Activated CD4-positive, alpha-beta memory T cell treated with anti-CD3 and anti-CD28 coated beads, Interleukin-2, amount 10 ng/mL, durations not matched to agents 7 days and 5 days (primary cell): Measurements from ENCODE around the gene SERPINE1. TPM values are rescaled to one million over a fixed set of nuclear protein-coding genes. Genes with fewer than 3 reads are reported as not detected.

Experiments
- CTCF ChIA-PET: fragments of 350-600 bp; sonication (Branson Sonifier 250); formaldehyde crosslinking; loops from one replicate; lab custom pipeline; 2021; ENCODE audit warnings: antibody characterized with exemption, inconsistent platforms; lab: Charles Lee
- POLR2A ChIA-PET: fragments of 350-600 bp; sonication (Branson Sonifier 250); formaldehyde crosslinking; loops from one replicate; lab custom pipeline; 2021; ENCODE audit warnings: antibody characterized with exemption; lab: Charles Lee
- DNase-seq: peaks from one replicate; pipeline ENCODE4 v3.0.0-alpha.2; 2020
- H3K27ac Mint-ChIP-seq: one replicate; pipeline ENCODE4 v1.8.0; 2021; ENCODE audit warnings: mild to moderate bottlenecking, mixed read lengths
- H3K27me3 Mint-ChIP-seq: one replicate; pipeline ENCODE4 v1.8.0; 2021; ENCODE audit warnings: mixed read lengths
- H3K36me3 Mint-ChIP-seq: one replicate; pipeline ENCODE4 v1.8.0; 2021; ENCODE audit warnings: low read depth, mixed read lengths
- H3K4me1 Mint-ChIP-seq: one replicate; pipeline ENCODE4 v1.8.0; 2021; ENCODE audit warnings: mixed read lengths
- H3K4me3 Mint-ChIP-seq: one replicate; pipeline ENCODE4 v1.8.0; 2021; ENCODE audit warnings: mild to moderate bottlenecking, mixed read lengths
- H3K9me3 Mint-ChIP-seq: one replicate; pipeline ENCODE4 v1.8.0; 2021; ENCODE audit warnings: mixed read lengths
- total RNA-seq, 2 experiments: library from RNA; stranded (reverse); gene quantifications; one replicate each; pipeline ENCODE4 v1.2.3, GENCODE V29; 2021

The SERPINE1 gene
- total RNA-seq, 2 experiments from 2014 or later = 0.23 to 0.28 TPM

DNA sequence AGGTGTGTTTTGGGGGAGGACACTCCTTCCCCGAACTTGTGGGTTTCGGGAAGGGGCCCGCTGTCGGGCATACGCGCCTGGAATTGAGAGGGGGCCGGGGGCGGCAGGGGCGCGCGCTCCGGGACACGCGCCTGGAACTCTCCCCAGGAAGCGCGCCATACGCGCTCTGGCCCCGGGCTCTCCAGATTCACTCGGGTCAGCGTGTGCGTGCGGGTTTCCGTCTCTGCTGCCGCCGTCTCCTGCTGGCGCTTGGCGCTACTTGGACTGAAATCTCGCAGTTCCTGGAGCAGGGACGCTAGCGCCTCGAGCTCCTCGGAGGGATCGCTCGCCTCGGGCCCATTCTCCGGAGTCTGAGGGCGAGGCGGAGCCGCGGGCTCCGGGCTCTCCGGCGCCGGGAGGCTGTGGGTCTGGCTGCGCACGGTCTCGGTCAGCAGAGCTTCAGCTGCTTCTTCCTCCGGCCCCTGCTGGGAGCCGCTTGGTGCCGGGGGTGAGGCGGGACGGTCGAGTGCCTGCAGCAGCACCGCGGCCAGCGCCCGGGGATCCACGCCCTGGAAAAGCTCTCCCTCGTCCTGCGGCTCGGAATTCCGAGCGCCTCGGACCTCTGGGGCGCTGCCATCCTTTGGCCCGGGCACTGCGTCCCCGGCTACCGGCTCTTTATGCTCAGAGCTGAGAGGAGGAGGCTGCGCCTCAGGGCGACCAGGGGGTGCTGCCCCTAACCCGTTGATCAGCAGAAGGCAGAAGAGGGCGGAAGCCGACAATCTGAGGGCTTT lies 37.4 kb downstream of the SERPINE1 start:
- POLR2A ChIA-PET = interaction anchor here (1.8 kb wide), 1 partner anchor 54 kb away, joined by 8 read pairs; the partner anchor contains the start of genes PLOD3 and ZNHIT1
- peaks cover 51% of the 10 kb centered on the region for H3K27me3 Mint-ChIP-seq
- H3K36me3 Mint-ChIP-seq = peaks cover 16% of the 10 kb centered on the region
- no peaks in the 10 kb centered on the region for H3K9me3 Mint-ChIP-seq
- CTCF ChIA-PET = interaction anchor here (0.5 to 2.5 kb wide), 2 partner anchors 20 to 22 kb away, joined by 3 to 15 read pairs; no protein-coding TSS in a partner anchor
- H3K4me1 Mint-ChIP-seq = peaks cover 38% of the 10 kb centered on the region
- DNase-seq = no peak
- H3K4me3 Mint-ChIP-seq = peak overlapping the region; percentile 30
- H3K27ac Mint-ChIP-seq = no peak overlapping the region

DNA sequence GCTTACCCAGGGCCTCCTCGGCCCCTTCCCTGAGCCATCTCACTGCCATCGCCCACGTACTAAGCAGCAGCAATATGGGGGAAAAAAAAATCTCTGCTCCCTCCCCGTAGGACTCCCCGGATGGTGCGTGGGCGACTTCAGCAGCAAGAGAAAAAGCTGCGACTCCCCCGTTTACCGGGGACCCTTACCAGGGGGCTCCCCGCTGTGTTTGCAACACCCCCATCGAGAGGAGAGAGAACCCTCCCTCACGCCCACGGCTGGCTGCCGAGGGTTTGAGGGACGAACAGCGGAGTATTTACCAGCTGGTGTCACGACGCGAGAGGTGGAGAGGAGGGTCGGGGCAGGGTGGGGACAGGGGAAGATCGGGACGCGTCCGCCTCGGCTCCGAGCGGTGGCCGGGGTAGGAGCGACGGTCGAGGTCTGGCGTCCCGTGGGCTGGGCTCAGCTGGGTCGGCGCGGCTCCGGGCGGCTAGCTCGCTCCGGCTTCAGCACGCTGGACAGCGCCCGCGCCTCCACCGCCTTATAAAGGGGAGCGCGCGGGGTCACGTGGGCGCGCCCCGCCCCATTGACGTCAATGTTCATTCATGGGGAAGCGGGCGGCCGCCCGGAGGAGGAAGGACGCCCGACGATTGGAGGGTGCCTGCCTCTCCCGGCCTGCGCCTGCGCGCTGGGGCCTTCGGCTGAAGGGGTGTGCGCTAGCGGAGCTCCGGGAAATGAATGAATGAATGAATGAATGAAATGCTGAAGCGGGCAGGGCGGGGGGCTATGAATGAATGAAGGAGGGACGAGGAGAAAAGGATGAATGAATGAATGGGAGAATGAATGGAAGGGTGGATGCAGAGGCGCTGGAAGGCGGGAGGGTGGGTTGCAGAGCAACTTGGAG lies 38.4 kb downstream of the SERPINE1 start, which contains the start of gene VGF:
TSS of gene VGF (minus strand) at position 495 of the 883 bp plus-strand sequence. CDS start 726 bp downstream, outside the sequence.
- Mint-ChIP-seq H3K27me3 (peaks cover 62% of the 10 kb centered on the region), H3K36me3 (peaks cover 10% of the 10 kb centered on the region), H3K4me3 (peak within 1 kb of the TSS; percentile 65), H3K9me3 (no peaks in the 10 kb centered on the region), H3K4me1 (peaks cover 46% of the 10 kb centered on the region), H3K27ac (peak within 1 kb of the TSS; percentile 14)
- CTCF ChIA-PET = interaction anchor here (1.0 to 2.5 kb wide), 6 partner anchors 9 to 81 kb away, joined by 4 to 15 read pairs (median 8); no protein-coding TSS in a partner anchor
- POLR2A ChIA-PET = interaction anchor here (0.9 to 1.8 kb wide), 5 partner anchors 9 to 79 kb away, joined by 3 to 8 read pairs (median 3); partner anchors contain the start of genes FIS1, PLOD3 and ZNHIT1
- DNase-seq = peak; percentile 95

- peaks cover 70% of the 10 kb centered on the region for H3K27me3 Mint-ChIP-seq
- H3K27ac Mint-ChIP-seq = no peak overlapping the region
- H3K9me3 Mint-ChIP-seq = no peaks in the 10 kb centered on the region
- H3K36me3 Mint-ChIP-seq = peaks cover 8% of the 10 kb centered on the region
- peaks cover 53% of the 10 kb centered on the region for H3K4me1 Mint-ChIP-seq
- CTCF ChIA-PET = interaction anchor here (1.0 to 2.5 kb wide), 6 partner anchors 8 to 81 kb away, joined by 4 to 15 read pairs (median 8); no protein-coding TSS in a partner anchor
- POLR2A ChIA-PET = interaction anchor here (0.9 to 1.8 kb wide), 5 partner anchors 8 to 78 kb away, joined by 3 to 8 read pairs (median 3); partner anchors contain the start of genes FIS1, PLOD3 and ZNHIT1
- DNase-seq = no peak
- peak overlapping the region; percentile 65 for H3K4me3 Mint-ChIP-seq
Measured at GRCh38 chr7:101165958-101166647, 39.2 kb downstream of the SERPINE1 start.

GRCh38 chr7:101166648-101166908 lies 39.7 kb downstream of the SERPINE1 start:
- no peak overlapping the region for H3K4me3 Mint-ChIP-seq
- peaks cover 75% of the 10 kb centered on the region for H3K27me3 Mint-ChIP-seq
- ChIA-PET POLR2A (no interaction called here), CTCF (interaction anchor here (1.7 to 2.5 kb wide), 2 partner anchors 11 to 22 kb away, joined by 10 to 15 read pairs; no protein-coding TSS in a partner anchor)
- H3K4me1 Mint-ChIP-seq = peaks cover 58% of the 10 kb centered on the region
- peaks cover 3% of the 10 kb centered on the region for H3K36me3 Mint-ChIP-seq
- DNase-seq = no peak
- no peak overlapping the region for H3K27ac Mint-ChIP-seq
- no peaks in the 10 kb centered on the region for H3K9me3 Mint-ChIP-seq

GRCh38 chr7:101166909-101167644 lies 40.2 kb downstream of the SERPINE1 start:
- Mint-ChIP-seq H3K9me3 (no peaks in the 10 kb centered on the region), H3K4me3 (no peak overlapping the region), H3K36me3 (peaks cover 3% of the 10 kb centered on the region), H3K4me1 (peaks cover 63% of the 10 kb centered on the region), H3K27me3 (peaks cover 80% of the 10 kb centered on the region), H3K27ac (no peak overlapping the region)
- ChIA-PET POLR2A (no interaction called here), CTCF (no interaction called here)
- no peak for DNase-seq

GRCh38 chr7:101167645-101168411 lies 40.9 kb downstream of the SERPINE1 start:
- POLR2A ChIA-PET = no interaction called here
- no peaks in the 10 kb centered on the region for H3K9me3 Mint-ChIP-seq
- no peak overlapping the region for H3K4me3 Mint-ChIP-seq

GRCh38 chr7:101168412-101169049 lies 41.6 kb downstream of the SERPINE1 start:
- Mint-ChIP-seq H3K27me3 (peaks cover 84% of the 10 kb centered on the region), H3K4me1 (peaks cover 63% of the 10 kb centered on the region), H3K9me3 (no peaks in the 10 kb centered on the region), H3K27ac (no peak overlapping the region), H3K4me3 (no peak overlapping the region), H3K36me3 (peaks cover 3% of the 10 kb centered on the region)
- ChIA-PET POLR2A (no interaction called here), CTCF (interaction anchor here (0.7 to 1.5 kb wide), 3 partner anchors 13 to 25 kb away, joined by 3 to 14 read pairs (median 3); no protein-coding TSS in a partner anchor)
- DNase-seq = no peak

More at GRCh38 chr7:101167645-101168411, 40.9 kb downstream of the SERPINE1 start:
- H3K4me1 Mint-ChIP-seq = peaks cover 63% of the 10 kb centered on the region
- H3K36me3 Mint-ChIP-seq = peaks cover 3% of the 10 kb centered on the region
- H3K27me3 Mint-ChIP-seq = peaks cover 81% of the 10 kb centered on the region
- CTCF ChIA-PET = interaction anchor here (0.7 to 1.5 kb wide), 3 partner anchors 12 to 24 kb away, joined by 3 to 14 read pairs (median 3); no protein-coding TSS in a partner anchor
- no peak for DNase-seq
- no peak overlapping the region for H3K27ac Mint-ChIP-seq

DNA sequence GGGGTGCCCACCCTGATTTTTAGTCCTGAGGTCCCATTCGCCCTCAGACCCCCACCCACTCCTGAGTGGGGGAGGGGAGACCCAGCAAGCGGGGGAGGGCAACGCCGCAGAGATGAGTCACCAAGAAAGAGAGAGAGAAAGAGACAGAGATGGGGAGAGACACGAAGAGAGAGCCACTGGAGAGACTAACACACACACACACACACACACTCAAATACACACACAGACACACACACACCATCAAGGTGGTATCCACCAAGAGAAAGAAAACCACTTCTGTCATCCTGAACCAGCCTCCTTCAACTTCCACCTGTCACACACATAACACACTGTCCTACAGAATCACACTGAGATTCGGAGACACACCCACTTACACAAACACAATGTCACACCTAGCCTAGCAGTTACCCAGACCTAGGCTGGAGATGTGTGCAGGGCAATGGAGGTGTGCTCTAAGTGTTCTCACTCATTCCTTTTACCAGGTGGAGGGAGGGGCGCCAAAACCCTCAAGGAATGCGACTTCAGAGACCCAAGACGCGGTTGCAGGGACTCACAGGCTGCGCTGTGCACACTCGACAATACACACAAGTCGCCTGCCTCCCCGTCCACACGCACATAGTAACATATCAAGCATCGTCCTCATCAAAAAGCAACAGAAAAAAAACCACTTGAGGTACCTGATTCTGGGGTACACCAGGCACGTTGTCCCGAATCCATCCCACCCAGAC lies 42.4 kb downstream of the SERPINE1 start:
- DNase-seq = no peak
- Mint-ChIP-seq H3K4me1 (peaks cover 68% of the 10 kb centered on the region), H3K36me3 (peaks cover 6% of the 10 kb centered on the region), H3K27me3 (peaks cover 90% of the 10 kb centered on the region), H3K9me3 (no peaks in the 10 kb centered on the region), H3K27ac (peak overlapping the region; percentile 50), H3K4me3 (no peak overlapping the region)
- CTCF ChIA-PET = interaction anchor here (1.0 to 1.5 kb wide), 2 partner anchors 14 to 25 kb away, joined by 3 to 14 read pairs; no protein-coding TSS in a partner anchor
- POLR2A ChIA-PET = no interaction called here

DNA sequence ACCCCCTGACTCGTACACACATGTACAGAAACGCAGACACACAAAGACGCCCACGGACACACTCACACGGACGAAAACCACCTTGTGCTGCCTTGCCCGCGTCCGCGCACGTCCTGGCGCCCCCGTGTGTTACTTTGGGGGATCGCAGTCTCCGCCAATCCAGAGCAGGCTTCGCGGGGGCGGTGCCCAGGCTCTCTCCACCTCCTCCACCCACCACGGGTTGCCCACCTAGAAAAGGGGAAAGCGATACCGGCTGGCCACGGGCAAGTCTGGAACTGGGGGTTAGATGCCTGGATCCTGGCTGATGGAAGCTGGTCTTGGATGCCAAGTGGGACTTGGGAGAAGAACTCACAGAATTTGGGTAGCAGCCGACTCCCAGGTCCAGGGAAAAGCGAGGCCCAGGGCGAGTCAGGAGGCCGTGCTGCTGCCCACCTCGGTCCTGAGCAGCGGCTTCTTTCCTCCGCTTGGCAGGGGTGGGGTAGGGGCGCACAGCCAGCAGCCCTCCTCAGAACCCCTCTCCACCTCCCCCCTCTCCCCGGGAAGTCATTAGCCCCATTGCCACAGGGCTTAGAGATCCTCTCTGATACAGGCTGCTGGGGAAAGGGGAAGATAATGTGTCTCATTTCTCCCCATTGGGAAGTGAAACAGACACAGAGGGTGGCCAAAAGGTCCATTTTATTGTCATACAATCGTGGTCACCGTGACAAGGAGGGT lies 43.1 kb downstream of the SERPINE1 start:
- Mint-ChIP-seq H3K9me3 (no peaks in the 10 kb centered on the region), H3K4me3 (no peak overlapping the region), H3K27ac (no peak overlapping the region), H3K27me3 (peaks cover 89% of the 10 kb centered on the region), H3K36me3 (peaks cover 6% of the 10 kb centered on the region), H3K4me1 (peaks cover 67% of the 10 kb centered on the region)
- POLR2A ChIA-PET = interaction anchor here (1.4 kb wide), 1 partner anchor 12 kb away, joined by 3 read pairs; no protein-coding TSS in a partner anchor
- CTCF ChIA-PET = interaction anchor here (1.4 to 2.8 kb wide), 4 partner anchors 12 to 112 kb away, joined by 4 to 50 read pairs (median 6); no protein-coding TSS in a partner anchor
- DNase-seq = peak; percentile 82
